ENCODE data around the gene IFI6.
A peak's percentile ranks its signal among the peaks of the same experiment; 100 is the strongest.

The IFI6 gene

DNA sequence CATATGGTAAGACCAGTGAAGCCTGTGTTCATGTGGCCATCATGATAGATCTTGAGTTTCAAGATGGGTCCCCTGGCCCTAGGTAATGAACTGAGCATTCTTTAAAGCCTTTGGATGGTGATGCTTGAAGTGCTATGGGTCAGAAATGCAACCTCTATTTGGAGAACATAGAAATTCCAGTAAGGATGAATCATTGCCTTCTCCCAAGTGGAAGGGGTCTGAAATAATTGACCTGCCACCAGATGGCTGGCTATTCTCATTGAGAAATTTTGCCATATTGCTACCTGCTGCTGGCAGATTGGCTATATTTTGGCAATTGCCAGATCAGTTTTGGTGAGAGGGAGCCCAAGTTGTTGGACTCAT lies 739 bp upstream of the IFI6 start:
- no peak for DNase-seq (ENCODE audit: low read depth in 2 of 2)

DNA sequence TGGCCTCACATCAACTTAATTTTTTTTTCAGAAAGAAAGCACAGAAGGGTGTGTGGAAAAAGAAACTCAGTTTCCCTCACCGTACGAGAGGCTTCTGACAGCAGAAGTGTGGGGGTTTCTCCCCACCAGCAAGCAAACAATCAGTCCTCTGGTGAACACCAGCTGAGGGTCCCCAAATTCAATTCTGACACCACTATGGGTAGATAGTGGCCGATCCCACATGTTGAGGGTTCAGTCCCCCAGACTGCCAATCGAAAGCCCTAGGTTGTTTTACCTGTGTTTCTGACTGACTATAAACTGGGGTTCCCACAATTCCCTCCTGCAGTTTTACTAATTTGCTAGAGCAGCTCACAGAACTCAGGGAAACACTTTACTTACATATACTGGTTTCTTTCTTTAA lies 2.1 kb downstream of the IFI6 start:
- no peak for DNase-seq (ENCODE audit: low read depth in 2 of 2)

DNA sequence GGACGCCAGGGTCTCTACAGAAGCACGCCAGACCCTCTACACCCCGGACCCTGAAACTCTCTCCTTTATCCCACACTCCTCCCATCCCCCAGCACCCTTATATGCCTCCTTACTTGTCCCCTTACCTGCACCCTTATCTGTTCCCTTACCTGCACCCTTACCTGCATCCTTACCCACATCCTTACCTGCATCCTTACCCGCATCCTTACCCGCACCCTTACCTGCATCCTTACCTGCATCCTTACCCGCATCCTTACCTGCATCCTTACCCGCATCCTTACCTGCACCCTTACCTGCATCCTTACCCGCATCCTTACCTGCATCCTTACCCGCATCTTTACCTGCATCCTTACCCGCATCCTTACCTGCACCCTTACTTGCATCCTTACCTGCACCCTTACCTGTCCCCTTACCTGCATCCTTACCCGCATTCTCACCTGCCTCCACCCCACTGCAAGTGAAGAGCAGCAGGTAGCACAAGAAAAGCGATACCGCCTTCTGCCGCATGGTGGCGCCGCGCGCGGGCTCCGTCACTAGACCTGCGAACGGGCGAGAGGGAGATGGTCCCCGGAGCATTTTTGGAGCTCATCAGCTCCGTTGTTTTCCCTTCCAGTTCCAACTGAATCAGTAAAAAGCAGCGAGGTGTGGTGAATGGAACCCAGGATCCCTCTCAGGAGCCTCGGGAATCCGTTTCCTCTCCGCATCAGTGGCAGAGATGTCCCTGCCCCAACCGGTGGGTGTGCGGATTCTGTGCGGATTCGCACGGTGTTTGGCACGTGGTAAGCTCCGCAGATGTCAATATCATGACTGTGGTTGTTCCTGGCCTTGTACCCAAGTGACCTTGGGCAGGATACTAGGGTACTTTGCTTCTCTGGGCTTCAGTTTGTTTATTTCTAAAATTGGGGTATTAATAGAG lies 2.9 kb downstream of the IFI6 start:
- peak; percentile 89 to 90 for DNase-seq (ENCODE audit: low read depth in 2 of 2)

DNA sequence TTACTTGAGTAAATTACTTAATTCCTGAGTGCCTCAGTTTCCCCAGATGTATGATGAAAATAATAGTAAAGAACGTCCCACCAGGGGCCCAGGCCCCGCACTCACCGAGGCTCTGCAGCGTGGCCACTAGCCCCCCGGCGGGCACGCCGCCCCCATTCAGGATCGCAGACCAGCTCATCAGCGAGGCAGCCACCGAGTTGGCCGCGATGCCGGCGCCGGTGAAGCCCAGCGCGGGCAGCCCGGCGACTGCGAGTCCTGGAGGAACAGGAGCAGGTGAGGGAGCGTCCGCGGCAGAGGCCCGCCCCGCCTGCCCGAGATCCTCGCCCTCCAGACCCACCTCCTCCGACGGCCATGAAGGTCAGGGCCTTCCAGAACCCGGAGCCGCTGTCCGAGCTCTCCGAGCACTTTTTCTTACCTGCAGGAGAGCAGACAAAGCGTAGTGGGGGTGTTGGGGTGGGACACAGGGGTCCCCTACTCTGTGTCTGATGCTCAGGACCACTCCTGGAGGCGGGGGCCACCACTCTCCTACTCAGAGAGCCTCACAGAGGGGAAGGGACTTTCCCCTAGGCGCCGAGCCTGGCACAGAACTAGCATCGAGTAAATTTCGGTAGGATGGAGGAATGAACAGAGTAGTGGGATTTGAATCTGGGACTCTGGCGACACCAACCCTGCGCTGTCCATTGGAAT lies 3.7 kb downstream of the IFI6 start:
- DNase-seq (ENCODE audit: low read depth in 2 of 2) = no peak

DNA sequence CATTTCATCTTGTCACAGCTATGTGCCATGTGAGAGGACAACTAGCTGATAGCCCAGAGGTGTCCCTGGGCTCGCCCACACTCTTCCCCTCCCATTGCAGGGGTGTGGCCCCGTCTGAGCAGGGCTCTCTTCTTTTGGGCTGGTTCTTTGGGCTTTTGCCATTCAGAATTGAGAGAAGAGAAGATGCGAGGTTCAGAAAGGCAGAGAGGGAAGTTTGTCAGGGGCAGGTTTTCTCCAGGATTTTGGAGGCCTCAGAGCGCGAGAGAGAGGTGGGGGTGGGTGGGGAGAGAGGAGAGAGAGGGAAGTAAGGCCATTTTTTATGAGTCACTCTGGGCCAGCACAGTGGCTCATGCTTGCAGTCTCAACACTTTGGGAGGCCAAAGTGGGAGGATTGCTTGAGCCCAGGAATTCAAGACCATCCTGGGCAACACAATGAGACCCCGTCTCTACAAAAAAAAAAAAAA lies 5.2 kb downstream of the IFI6 start:
- DNase-seq (ENCODE audit: low read depth in 2 of 2) = no peak

DNA sequence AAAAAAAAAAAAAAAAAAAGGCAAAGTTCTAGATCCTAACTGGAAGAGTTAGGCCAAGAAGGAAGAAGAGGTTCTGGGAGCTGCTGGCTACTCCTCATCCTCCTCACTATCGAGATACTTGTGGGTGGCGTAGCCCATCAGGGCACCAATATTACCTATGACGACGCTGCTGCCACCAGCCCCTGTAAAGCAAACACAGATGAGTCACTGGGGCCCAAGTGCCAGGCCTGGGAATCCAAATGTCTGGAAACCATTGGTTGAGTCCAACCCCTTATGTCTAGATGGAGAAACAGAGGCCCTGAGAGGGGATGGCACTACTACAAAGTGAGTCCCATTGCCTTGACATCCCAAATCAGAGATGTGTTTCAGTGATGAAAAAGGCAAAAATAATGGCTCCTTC lies 5.7 kb downstream of the IFI6 start:
- no peak for DNase-seq (ENCODE audit: low read depth in 2 of 2)

DNA sequence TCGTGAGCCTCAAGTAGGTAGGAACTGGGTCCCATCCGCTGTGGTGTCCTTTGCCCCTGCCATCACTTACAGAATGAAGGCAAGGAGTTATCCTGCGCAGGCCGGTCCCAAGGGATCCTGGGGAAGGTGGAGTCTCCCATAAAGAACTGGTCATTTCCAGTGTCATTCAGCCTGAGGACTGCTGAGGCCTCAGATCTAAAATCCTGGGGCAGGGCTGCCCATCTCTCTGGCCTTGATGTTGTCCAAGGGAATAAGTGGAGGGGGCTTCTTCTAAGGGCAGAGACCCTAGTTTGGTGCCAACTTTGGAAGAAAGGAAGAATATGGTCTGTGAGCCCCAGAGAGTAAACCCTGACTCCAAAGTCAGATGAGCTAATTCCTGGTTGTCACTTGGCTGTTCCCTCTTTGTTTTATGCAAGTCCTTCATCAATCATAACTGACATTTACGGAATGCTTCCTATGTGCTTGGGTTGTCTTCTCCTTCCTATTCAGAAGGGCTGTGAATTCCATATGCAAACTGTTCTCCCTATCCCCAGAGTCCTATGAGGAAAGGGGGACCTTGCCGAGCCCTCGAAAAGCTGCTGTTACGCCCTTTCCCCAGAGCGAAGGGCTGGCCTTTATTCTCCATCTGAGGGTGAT lies 6.9 kb downstream of the IFI6 start:
- DNase-seq (ENCODE audit: low read depth in 2 of 2) = no peak

DNA sequence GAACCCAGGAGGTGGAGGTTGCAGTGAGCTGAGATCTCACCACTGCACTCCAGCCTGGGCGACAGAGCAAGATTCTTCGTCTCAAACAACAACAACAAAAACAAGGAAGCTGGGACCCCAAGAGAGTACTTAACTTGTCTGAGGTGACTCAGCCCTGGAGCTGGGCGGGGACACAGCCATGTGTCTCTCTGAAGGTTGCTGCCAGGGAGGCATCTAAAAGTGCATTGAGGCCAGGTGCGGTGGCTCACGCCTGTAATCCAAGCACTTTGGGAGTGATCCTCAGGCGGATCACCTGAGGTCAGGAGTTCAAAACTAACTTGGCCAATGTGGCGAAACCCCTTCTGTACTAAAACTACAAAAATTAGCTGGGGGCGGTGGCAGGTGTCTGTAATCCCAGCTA lies 7.7 kb downstream of the IFI6 start:
- DNase-seq (ENCODE audit: low read depth in 2 of 2) = no peak

DNA sequence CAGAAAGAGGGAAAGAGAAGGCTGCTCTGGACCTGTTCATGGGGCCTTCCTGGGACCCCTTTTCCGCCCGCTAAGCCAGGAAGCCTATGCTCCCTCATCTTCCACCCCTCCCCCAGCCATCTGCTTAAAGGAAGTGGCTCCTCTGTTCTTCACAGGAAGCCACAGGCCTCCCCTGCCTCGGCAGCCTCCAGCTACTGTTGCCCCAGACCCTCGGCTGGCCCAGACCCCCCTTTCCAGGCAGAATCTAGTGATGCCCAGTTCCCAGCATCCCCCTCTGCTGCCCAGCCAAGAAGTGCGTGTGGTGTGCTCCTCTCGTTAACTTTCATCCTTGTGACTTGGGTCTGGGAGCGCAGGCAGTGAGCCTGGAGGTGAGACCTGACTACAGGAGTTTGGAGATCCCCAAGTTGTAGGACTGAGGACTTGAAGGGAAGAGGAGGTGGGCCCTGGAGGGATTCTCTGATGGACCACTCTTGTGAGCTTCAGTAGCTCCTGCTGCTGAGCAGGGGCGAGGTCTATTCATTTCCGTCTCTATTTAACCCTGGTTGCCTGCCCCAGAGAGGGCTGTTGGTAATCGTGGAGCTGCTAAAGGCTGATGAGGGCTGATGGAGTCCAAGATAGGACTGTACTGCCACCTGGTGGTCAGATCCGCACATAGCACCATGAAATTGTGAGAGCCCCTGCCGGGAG lies 9.1 kb downstream of the IFI6 start:
- peak; percentile 87 to 93 for DNase-seq (ENCODE audit: low read depth in 2 of 2)

DNA sequence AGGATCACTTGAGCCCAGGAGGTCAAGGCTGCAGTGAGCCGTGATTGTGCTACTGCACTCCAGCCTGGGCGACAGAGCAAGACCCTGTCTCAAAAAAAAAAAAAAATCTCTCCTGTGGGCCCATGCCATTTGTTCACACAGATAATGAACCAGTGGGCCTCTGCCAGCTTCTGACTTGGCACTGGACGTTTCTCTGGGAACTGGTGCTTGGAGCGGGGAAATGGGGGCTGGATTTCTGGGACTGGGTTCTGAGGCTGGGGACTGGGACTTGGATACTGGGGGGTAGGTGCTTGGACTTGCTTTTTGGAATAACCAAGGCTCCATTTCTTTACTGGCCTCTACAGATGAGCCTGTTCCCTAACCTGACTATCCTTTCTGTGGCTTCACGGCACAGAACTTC lies 9.7 kb downstream of the IFI6 start:
- no peak for DNase-seq (ENCODE audit: low read depth in 2 of 2)

DNA sequence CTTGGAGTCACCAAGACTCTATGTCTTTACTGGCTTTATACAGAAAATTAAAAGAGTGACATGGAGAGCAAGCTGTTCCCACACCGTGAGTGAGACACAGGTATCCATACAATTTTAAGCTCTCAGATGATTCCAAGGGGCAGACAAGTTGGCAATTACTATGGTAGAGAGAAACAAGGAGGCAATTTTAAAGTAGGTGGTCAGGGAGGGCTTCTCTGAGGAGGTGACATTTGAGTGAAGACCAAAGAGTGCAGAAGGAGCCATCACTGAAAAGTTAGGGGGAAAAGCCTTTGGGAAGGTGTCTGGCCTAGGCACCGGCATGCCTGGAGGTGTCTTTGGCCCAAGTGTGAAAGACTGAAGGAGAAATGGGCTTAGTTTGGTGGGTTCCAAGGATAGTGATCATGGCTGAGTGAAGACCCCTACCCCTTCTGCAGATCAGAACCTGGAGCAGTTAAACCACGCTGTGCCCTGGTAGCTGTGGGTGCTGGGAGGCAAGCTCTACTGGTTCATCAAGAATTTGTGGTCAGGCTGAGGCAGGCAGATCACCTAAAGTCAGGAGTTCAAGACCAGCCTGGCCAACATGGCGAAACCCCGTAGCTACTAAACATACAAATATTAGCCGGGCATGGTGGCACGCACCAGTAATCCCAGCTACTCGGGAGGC lies 10.4 kb downstream of the IFI6 start:
- DNase-seq (ENCODE audit: low read depth in 2 of 2) = no peak

DNA sequence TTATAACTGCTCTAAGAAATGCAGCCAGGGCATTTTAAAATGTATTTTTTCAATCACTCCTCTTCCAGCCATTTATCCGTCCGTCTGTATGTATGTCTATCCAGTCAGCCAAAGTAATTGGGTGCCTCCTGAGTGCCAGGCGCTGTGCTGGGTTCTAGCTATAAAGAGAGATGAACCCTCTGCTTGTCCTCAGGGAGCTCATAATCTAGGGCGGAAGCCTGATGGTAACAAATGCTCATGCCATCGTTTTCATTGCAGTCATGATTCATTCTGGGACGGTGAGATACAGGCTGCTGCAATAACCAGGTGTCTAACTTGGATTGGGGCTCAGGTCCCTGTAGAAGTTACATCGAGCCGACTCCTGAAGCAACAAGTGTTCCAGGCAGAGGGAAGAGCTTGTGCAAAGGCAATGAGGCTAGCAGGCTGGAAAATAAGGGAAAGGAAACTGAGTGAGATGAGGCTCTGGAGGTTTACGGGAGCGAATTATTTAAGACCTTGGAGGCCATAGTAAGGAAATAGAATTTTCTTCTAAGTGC lies 11.6 kb downstream of the IFI6 start:
- DNase-seq (ENCODE audit: low read depth in 2 of 2) = no peak

DNA sequence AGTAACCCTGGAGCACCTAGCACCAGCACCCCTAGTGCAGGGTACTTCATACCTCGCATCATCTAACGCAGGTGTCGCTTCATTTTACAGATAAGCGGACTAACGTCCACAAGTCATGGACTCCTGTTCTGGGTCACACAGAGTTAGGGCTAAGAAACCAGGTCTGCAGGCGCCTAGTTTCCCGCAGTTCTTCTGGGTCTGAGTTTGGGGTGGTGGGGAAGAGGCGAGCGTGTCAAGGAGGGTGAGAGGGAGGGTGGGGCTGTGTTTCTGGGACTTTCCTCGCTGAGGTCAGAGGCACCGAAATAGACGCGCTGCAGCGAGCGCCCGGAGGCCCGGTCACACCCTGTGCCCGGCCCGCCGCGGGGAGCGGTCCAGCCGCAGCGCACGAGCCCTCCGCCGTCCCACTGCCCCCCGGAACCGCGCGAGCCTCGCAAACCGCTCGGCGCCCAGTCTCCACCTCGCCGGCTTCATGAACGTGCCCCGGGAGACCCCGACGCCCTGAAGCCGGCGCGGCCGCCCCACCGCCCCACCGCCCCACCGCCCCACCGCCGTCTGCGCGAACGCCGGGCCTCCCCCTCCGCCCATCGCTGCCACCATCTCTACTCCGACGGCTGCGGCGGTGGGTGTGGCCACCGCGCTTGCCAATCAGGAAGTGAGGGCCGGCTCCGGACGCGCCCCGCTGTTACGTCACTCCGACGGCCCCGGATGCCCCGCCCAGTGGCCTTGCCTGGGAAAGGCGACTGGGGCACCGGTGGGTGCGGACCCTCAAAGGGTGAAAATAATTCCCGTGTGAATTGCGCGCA lies 12.3 kb downstream of the IFI6 start:
- peak; percentile 65 to 81 for DNase-seq (ENCODE audit: low read depth in 2 of 2)

DNA sequence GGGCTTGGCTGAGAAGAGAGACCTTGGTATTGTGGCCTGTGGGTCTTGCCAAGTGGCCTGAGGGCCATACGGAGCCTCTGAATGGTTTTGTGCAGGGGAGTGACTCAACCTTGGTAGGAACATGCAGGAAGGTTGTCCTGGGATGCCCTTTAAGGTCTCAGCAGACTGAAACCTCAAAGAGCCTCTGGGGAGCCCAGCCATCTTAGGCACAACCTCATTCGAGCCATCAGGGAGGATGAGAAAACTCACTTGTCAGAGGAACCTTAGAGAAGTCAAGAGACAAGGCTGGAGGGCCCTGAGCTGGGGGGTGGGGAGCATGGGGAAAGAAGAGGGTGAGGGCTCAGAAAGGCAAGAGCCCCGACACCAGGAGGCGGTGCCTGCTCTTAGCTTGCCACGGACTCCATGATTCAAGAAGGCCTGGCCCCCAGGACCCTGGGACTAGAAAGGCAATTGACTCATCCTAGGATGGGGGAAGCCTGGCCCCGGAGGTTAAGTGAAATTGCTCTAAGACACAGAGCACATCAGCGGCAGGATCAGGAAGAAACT lies 13.0 kb downstream of the IFI6 start:
- DNase-seq (ENCODE audit: low read depth in 2 of 2) = no peak

DNA sequence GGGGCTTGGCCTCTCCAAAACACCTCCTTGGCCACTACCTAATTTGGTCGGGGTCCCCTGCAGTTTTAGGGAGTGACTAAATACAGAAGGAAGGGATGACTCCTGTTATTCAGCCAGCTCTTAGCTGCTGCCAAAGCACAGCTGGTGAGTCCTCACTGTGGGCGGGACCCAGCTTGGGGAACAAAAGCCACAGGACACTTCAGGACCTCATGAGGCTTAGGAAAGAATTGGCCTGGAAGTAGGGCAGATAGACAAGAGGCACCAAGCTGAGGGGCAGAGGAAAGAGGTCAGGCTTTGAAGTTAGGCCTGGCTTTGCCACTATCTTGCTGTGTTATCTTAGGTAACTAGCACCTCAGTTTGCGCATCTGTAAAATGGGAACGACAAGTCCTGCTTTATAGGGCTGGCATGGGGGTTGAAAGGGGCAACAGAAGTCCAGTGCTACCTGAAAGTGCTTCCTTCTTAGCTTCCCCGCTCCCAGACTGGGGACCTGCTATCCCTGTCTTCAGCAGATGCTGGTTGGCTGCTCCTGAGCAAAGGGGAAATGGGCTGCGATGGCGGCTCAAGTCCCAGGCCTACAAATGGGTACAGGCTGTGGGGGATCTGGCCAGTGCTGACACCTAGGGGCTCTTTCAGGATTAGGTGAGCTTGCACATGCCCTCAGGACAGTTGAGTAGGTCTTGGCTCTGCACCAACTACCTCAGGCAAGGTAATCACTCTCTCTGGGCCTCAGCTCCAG lies 15.7 kb downstream of the IFI6 start:
- DNase-seq (ENCODE audit: low read depth in 2 of 2) = no peak

DNA sequence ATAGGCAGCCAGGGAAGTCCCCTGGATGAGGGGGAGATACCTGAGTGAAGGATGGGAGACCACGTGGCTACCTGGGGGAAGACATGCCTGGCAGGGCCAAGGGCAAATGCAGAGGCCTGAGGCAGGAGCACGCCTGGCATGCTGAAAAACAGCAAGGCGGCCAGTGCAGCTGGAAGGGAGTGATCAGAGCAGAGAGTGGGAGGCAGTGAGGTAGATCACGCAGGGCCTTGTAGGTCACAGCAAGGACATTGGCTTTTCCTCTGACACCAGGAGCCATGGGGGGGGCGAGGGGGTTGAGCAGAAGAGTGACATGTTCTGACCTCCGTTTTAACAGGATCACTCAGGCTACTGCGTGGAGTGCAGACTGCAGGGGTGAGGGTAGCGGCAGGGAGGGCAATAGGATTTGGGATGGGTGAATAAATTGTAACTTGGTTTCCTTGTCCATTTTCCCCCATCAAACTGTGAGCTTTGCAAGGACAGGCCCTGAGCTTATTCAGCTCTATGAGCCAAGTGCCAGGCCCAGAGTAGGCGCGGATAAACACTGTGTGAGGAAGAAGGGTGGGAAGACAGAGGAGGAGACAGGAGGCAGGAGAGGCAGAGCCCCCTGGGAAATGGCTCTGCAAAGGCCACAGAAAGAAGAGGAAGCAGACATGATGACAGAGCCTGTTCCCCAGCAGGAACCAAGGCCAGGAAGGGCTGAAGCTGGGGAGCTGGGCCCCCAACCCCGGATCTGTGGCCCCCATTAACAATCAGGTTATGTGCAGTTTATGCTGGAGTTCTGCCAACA lies 16.6 kb downstream of the IFI6 start:
- no peak for DNase-seq (ENCODE audit: low read depth in 2 of 2)

DNA sequence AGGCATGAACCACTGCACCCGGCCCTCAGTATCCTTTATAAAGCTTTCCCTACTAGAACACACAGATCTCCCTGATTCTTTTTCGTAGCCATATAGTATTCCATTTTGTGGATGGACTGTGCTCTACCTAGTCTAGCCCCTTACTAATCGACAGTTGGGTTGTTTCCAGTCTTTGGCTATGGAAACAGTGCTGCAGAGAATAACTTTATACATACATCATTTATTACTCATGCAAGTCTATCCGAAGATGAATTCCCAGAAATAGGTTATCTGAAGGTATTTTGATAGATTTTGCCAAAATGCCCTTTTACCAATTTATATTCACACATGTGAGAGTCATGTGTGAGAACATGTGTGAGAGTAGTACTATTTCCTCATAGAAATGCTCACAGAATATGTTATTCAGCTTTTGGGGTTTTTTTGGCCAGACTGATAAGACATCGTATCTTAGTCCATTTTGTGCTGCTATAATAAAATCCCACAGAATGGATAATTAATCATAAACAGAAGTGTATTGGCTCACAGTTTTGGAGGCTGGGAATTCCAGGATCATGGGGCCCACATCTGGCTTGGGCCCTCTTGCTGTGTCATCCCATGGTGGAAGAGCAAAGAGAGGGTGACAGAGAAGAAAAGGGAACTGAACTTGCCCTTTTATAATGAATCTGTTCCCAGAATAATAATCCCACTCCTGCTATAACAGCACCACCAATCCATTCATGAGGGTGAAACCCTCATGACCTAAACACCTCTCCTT lies 19.7 kb downstream of the IFI6 start:
- DNase-seq (ENCODE audit: low read depth in 2 of 2) = no peak

Measured in stimulated activated CD4-positive, alpha-beta T cell treated with anti-CD3 and anti-CD28 coated beads, Interleukin-1b, Interleukin-23, amount 100 ng/mL, for 4 hours (primary cell).